B cell (primary cell): Measurements from ENCODE around the gene SCAF11. TPM values are rescaled to one million over a fixed set of nuclear protein-coding genes. Genes with fewer than 3 reads are reported as not detected.

Source experiments
- ATAC-seq: fragments of 200-7000 bp; cut with Tn5 transposase; one replicate; pipeline ENCODE4 v1.10.0; 2021; ENCODE audit warnings: low read depth, mild to moderate bottlenecking, moderate number of reproducible peaks, moderate library complexity
- CTCF ChIA-PET: fragments of 350-600 bp; sonication (Branson Sonifier 250); formaldehyde crosslinking; loops from one replicate; lab custom pipeline; 2021; ENCODE audit warnings: antibody characterized with exemption, inconsistent platforms; lab: Charles Lee
- POLR2A ChIA-PET: fragments of 350-600 bp; sonication (Branson Sonifier 250); formaldehyde crosslinking; loops from one replicate; lab custom pipeline; 2021; ENCODE audit warnings: antibody characterized with exemption; lab: Charles Lee
- DNase-seq: peaks from one replicate; pipeline ENCODE4 v3.0.0; 2013
- H2AFZ ChIP-seq: 2 replicates; pipeline ENCODE4 v1.6.1; 2012; ENCODE audit warnings: mild to moderate bottlenecking, low read depth, low read length; ENCODE audit not compliant: insufficient read depth, poor library complexity, severe bottlenecking
- H3K27ac ChIP-seq, 2 donors: 1 replicate in 1 of 2; 2 replicates in 1 of 2; pipeline ENCODE4 v1.5.1; 2012 to 2013; ENCODE audit warnings: low read length in 2 of 2, mild to moderate bottlenecking in 2 of 2, moderate library complexity in 1 of 2
- H3K27me3 ChIP-seq, 4 experiments: fragments of 200-600 bp in 1 of 4; sonication (generic) in 1 of 4; replicated peaks in 1 of 4; 1 replicate in 2 of 4; 2 replicates in 2 of 4; pipeline versions ENCODE4 v1.6.1 to v1.7.0; 2013 to 2016; ENCODE audit warnings: low read length in 3 of 4, mild to moderate bottlenecking in 2 of 4, mixed read lengths in 1 of 4, moderate library complexity in 1 of 4; ENCODE audit not compliant: insufficient read depth in 4 of 4, control insufficient read depth in 3 of 4; ENCODE audit errors: control extremely low read depth in 1 of 4
- H3K36me3 ChIP-seq, 2 experiments: replicated peaks in 1 of 2; 1 replicate in 1 of 2; 2 replicates in 1 of 2; pipeline versions ENCODE4 v1.6.1 to v1.7.1; 2013; ENCODE audit warnings: low read length in 1 of 2; ENCODE audit not compliant: insufficient read depth in 2 of 2, control insufficient read depth in 1 of 2; ENCODE audit errors: control extremely low read depth in 1 of 2, extremely low read depth in 1 of 2
- H3K4me1 ChIP-seq, 2 donors: fragments of 200-600 bp in 1 of 2; sonication (generic) in 1 of 2; 1 replicate in 1 of 2; 2 replicates in 1 of 2; pipeline versions ENCODE4 v1.5.1 to v1.6.1; 2013 to 2017; ENCODE audit warnings: low read length in 2 of 2; ENCODE audit not compliant: control insufficient read depth in 2 of 2, insufficient read depth in 2 of 2
- H3K4me2 ChIP-seq: replicated peaks from 2 replicates; pipeline ENCODE3; 2012; ENCODE audit warnings: mild to moderate bottlenecking, low read depth, low read length; ENCODE audit not compliant: poor library complexity, severe bottlenecking
- H3K4me3 ChIP-seq, 5 experiments: fragments of 200-600 bp in 1 of 5; sonication (generic) in 1 of 5; 1 replicate in 3 of 5; 2 replicates in 2 of 5; pipeline versions ENCODE4 v1.5.1 to v1.7.0; 2011 to 2016; ENCODE audit warnings: low read length in 4 of 5, mild to moderate bottlenecking in 4 of 5, low read depth in 2 of 5, control low read depth in 1 of 5, moderate library complexity in 1 of 5; ENCODE audit not compliant: insufficient read depth in 1 of 5; ENCODE audit errors: control extremely low read depth in 1 of 5, extremely low read depth in 1 of 5
- H3K79me2 ChIP-seq: fragments of 200-600 bp; sonication (generic); one replicate; pipeline ENCODE4 v1.6.0; 2016; ENCODE audit warnings: low read length; ENCODE audit not compliant: control insufficient read depth, insufficient read depth
- H3K9ac ChIP-seq: fragments of 200-600 bp; sonication (generic); 2 replicates; pipeline ENCODE4 v1.6.1; 2017; ENCODE audit warnings: mild to moderate bottlenecking, low read length, moderate library complexity
- H3K9me3 ChIP-seq, 3 donors: one replicate each; pipeline versions ENCODE4 v1.6.1 to v1.7.1; 2013; ENCODE audit warnings: low read length in 2 of 3; ENCODE audit not compliant: control insufficient read depth in 2 of 3, insufficient read depth in 1 of 3; ENCODE audit errors: control extremely low read depth in 1 of 3
- H4K20me1 ChIP-seq: 2 replicates; pipeline ENCODE4 v1.6.0; 2012; ENCODE audit warnings: mild to moderate bottlenecking, low read length; ENCODE audit not compliant: insufficient read depth, control insufficient read depth, poor library complexity, severe bottlenecking
- H3K27ac Mint-ChIP-seq: one replicate; pipeline ENCODE4 v1.8.0; 2021; ENCODE audit warnings: mixed read lengths
- H3K27me3 Mint-ChIP-seq: one replicate; pipeline ENCODE4 v1.8.0; 2021; ENCODE audit warnings: mixed read lengths
- H3K4me1 Mint-ChIP-seq: one replicate; pipeline ENCODE4 v1.8.0; 2021; ENCODE audit warnings: mixed read lengths
- H3K4me3 Mint-ChIP-seq: one replicate; pipeline ENCODE4 v1.8.0; 2021; ENCODE audit warnings: mixed read lengths
- H3K9me3 Mint-ChIP-seq: one replicate; pipeline ENCODE4 v1.8.0; 2022; ENCODE audit warnings: mixed read lengths; ENCODE audit not compliant: insufficient read depth
- EZH2 ChIP-seq: IDR thresholded peaks from 2 replicates; pipeline ENCODE4 v1.6.1; 2012; ENCODE audit warnings: borderline replicate concordance, low read depth, mild to moderate bottlenecking, moderate library complexity, low read length; ENCODE audit not compliant: insufficient read depth, poor library complexity, severe bottlenecking
- WGBS: methylation state at CpG from one replicate; pipeline ENCODE4 v1.1.5; 2013; ENCODE audit warnings: missing lambda C conversion rate; ENCODE audit not compliant: insufficient coverage; 5-methylcytosine and 5-hydroxymethylcytosine counted together
- intact Hi-C: fragments of 100-400 bp; cut with micrococcal nuclease; formaldehyde crosslinking; loops from one replicate; pipeline ENCODE4 v1.10.0; 2022
- polyA plus RNA-seq: library from polyadenylated mRNA; depleted of rRNA; stranded (reverse); fragments of >200 nt; gene quantifications from 2 replicates; pipeline ENCODE4 v1.2.3, GENCODE V29; 2012
- total RNA-seq, 2 donors: library from RNA; stranded (reverse); fragments of 120-200 nt in 1 of 2; gene quantifications; 1 replicate in 1 of 2; 2 replicates in 1 of 2; pipeline versions ENCODE4 v1.2.3 to v1.2.4, GENCODE V29; 2013 to 2022
- TF ChIP-seq, protein P1 (sequence below): fragments of 200-600 bp; IDR thresholded peaks from one replicate; pipeline ENCODE4 v1.8.0; 2022; ENCODE audit warnings: antibody characterized with exemption, mild to moderate bottlenecking

The SCAF11 gene
- total and polyA plus RNA-seq, 2 donors (not counting 1 experiment from before 2014, with no cell fraction given) = 76.1 to 247 TPM

DNA sequence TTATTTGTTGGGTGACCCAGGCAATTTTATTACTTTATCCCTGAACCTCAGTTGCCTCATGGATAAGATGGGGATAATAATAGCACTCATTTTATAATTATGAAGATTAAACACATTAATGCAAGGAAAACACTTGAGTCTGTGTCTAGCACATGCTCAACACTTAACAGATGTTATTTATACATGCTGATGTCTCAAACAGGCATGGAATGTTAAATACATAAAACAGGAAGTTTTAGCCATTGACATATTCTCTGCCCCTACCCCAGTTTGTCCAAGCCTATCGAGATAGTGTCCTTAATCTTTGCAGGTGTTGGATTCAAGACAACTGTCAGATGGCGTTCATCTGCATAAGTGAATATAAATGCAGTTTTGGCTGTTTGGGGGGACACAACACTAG lies 109.8 kb downstream of the SCAF11 start:
- Histone ChIP-seq H3K4me1 (no peaks in the 10 kb centered on the region), H3K4me3 (no peak overlapping the region), H3K27ac (no peak overlapping the region), H3K36me3 (peaks cover 18 to 36% of the 10 kb centered on the region in 2 experiments), H3K4me2 (no peak overlapping the region), H4K20me1 (no peaks in the 10 kb centered on the region), H3K27me3 (no peaks in the 10 kb centered on the region), H3K79me2 (no peaks in the 10 kb centered on the region), H3K9ac (no peak overlapping the region), H2AFZ (no peak overlapping the region), H3K9me3 (peaks cover 0 to 9% (median 1%) of the 10 kb centered on the region in 3 donors)
- ChIA-PET CTCF (no interaction called here), POLR2A (no interaction called here)
- H3K27me3 Mint-ChIP-seq = no peaks in the 10 kb centered on the region
- DNase-seq (no peak), ATAC-seq (no peak)
- H3K4me1 Mint-ChIP-seq = no peaks in the 10 kb centered on the region
- no peak overlapping the region for H3K4me3 Mint-ChIP-seq
- intact Hi-C loops = no loop called here
- H3K27ac Mint-ChIP-seq = no peak overlapping the region
- TF ChIP-seq, protein P1, sequence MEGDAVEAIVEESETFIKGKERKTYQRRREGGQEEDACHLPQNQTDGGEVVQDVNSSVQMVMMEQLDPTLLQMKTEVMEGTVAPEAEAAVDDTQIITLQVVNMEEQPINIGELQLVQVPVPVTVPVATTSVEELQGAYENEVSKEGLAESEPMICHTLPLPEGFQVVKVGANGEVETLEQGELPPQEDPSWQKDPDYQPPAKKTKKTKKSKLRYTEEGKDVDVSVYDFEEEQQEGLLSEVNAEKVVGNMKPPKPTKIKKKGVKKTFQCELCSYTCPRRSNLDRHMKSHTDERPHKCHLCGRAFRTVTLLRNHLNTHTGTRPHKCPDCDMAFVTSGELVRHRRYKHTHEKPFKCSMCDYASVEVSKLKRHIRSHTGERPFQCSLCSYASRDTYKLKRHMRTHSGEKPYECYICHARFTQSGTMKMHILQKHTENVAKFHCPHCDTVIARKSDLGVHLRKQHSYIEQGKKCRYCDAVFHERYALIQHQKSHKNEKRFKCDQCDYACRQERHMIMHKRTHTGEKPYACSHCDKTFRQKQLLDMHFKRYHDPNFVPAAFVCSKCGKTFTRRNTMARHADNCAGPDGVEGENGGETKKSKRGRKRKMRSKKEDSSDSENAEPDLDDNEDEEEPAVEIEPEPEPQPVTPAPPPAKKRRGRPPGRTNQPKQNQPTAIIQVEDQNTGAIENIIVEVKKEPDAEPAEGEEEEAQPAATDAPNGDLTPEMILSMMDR = no peak
- no peak for TF ChIP-seq EZH2
- H3K9me3 Mint-ChIP-seq = peaks cover 1% of the 10 kb centered on the region
- WGBS = no CpG with 5 or more reads among the region's 2 CpGs

DNA sequence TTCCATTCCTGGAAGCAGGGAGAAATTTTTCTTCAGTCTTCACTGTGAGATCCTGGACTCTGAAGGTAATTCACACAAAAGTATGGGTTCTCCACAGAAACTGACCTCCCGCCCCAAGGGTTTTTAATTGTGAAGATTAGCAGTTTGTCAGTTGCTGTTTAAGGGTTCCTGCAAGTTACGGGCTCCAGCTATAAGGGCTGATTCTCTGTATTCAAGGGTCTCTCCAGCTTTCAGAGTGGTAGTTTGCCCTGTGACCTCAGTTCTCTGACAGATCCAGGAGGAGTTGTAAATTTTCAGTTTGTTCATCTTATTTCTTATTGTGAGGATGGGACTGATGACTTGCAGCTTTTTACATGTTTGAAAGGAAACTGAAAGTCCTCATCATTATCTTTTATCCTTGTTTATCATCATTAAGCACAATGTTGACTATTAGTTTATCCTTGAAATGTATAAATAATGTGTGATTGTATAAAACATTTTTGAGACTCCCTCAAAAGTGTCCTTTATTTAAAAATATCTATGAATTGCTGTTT lies 110.9 kb downstream of the SCAF11 start:
- no peak overlapping the region for H3K9ac ChIP-seq
- CTCF ChIA-PET = no interaction called here

More for the DNA sequence above, 110.9 kb downstream of the SCAF11 start:
- no peak overlapping the region for H2AFZ ChIP-seq
- H3K79me2 ChIP-seq = no peaks in the 10 kb centered on the region
- no peak overlapping the region for H3K4me3 ChIP-seq
- WGBS = 100% methylated on average over 1 of the region's 2 CpGs
- no peaks in the 10 kb centered on the region for H3K4me1 Mint-ChIP-seq
- POLR2A ChIA-PET = no interaction called here
- peaks cover 20 to 34% of the 10 kb centered on the region in 2 experiments for H3K36me3 ChIP-seq
- H3K9me3 Mint-ChIP-seq = no peaks in the 10 kb centered on the region
- H3K27me3 ChIP-seq = no peaks in the 10 kb centered on the region
- no peak overlapping the region for H3K27ac ChIP-seq
- no peak overlapping the region for H3K27ac Mint-ChIP-seq
- ATAC-seq = no peak
- intact Hi-C loops = no loop called here
- no peak overlapping the region for H3K4me2 ChIP-seq
- peaks cover 0 to 2% (median 0%) of the 10 kb centered on the region in 3 donors for H3K9me3 ChIP-seq
- H3K27me3 Mint-ChIP-seq = no peaks in the 10 kb centered on the region
- H4K20me1 ChIP-seq = no peaks in the 10 kb centered on the region
- TF ChIP-seq, protein P1 = no peak
- no peaks in the 10 kb centered on the region for H3K4me1 ChIP-seq
- H3K4me3 Mint-ChIP-seq = no peak overlapping the region
- DNase-seq = no peak
